Kidney epithelial cell (primary cell): ENCODE measurements around the gene SLCO3A1. TPM values are rescaled to one million over a fixed set of nuclear protein-coding genes. Genes with fewer than 3 reads are reported as not detected.

Source experiments
- DNase-seq: peaks from one replicate; pipeline ENCODE4 v3.0.0-alpha.2; 2010; ENCODE audit warnings: low read depth
- H3K27me3 ChIP-seq: 2 replicates; pipeline ENCODE4 v1.6.0; 2011; ENCODE audit warnings: low read length; ENCODE audit not compliant: control insufficient read depth, insufficient read depth
- H3K36me3 ChIP-seq: 2 replicates; pipeline ENCODE4 v1.5.1; 2011; ENCODE audit warnings: low read length; ENCODE audit not compliant: control insufficient read depth, insufficient read depth
- H3K4me3 ChIP-seq: 2 replicates; pipeline ENCODE4 v1.5.1; 2011; ENCODE audit warnings: low read depth, mild to moderate bottlenecking, control low read depth, low read length
- total RNA-seq: library from RNA; depleted of rRNA; stranded (reverse); fragments of >200 nt; gene quantifications from 2 replicates; pipeline ENCODE4 v1.2.3, GENCODE V29; 2015
- TF ChIP-seq, protein P1 (sequence below): IDR thresholded peaks from 2 replicates; pipeline ENCODE4 v1.5.1; 2011; ENCODE audit warnings: mild to moderate bottlenecking, moderate library complexity, low read length, control low read depth, inconsistent platforms; ENCODE audit not compliant: insufficient read depth, poor library complexity, severe bottlenecking

SLCO3A1 gene
- total RNA-seq, 1 donor from 2014 or later: 3.1 TPM

DNA sequence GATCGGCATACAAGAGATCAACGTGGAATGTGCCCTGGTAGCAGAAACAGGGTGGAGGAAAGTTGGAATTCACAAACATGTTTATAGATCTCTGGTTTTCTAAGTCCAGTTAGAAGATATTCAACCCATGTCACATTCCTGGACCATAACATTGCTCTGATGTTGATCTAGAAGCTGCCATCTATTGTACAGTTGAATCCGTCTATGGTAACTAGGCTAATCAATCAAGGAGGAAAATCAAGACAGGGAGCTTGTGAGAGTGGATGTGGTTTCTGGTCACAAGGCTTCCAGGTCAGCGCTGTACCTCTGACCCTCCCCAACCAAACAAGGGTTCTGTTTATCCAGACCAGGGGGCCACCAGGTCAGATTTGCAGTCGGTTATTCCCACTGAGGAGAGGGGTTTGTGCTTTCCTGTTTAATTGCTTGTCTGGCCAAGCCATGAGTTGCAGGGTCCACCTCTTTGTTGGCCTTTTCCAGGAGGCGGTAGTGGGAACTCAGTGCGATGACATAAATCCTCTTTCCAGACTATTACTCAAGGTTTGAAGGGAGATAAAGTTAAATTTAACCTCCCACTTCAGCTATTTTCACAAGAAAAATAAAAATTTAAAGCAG, 130.3 kb downstream of the SLCO3A1 start:
- Histone ChIP-seq H3K36me3 (no peaks in the 10 kb centered on the region), H3K27me3 (no peaks in the 10 kb centered on the region), H3K4me3 (no peak overlapping the region)
- TF ChIP-seq, protein P1, sequence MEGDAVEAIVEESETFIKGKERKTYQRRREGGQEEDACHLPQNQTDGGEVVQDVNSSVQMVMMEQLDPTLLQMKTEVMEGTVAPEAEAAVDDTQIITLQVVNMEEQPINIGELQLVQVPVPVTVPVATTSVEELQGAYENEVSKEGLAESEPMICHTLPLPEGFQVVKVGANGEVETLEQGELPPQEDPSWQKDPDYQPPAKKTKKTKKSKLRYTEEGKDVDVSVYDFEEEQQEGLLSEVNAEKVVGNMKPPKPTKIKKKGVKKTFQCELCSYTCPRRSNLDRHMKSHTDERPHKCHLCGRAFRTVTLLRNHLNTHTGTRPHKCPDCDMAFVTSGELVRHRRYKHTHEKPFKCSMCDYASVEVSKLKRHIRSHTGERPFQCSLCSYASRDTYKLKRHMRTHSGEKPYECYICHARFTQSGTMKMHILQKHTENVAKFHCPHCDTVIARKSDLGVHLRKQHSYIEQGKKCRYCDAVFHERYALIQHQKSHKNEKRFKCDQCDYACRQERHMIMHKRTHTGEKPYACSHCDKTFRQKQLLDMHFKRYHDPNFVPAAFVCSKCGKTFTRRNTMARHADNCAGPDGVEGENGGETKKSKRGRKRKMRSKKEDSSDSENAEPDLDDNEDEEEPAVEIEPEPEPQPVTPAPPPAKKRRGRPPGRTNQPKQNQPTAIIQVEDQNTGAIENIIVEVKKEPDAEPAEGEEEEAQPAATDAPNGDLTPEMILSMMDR: no peak
- no peak for DNase-seq

DNA sequence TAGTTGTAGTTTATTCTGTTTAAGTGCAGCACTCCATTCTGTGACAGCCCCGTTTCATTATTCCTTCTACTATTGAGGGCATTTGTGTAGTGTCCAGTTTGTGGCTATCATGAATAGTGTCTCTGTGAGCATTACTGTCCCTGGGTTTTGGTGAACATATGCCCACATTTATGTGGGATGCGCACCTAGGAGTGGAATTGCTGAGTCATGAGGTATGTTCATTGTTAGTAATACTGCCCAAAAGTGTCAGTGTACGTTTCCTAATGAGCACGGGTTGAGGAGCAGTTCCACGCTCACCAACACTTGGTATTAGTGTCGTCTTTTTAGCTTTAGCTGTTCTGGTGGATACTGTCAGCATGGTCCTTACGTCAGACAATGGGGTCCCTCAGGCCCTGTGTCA, 131.8 kb downstream of the SLCO3A1 start:
- no peaks in the 10 kb centered on the region for H3K36me3 ChIP-seq
- H3K4me3 ChIP-seq: no peak overlapping the region
- H3K27me3 ChIP-seq: no peaks in the 10 kb centered on the region
- TF ChIP-seq, protein P1: no peak
- DNase-seq: no peak

DNA sequence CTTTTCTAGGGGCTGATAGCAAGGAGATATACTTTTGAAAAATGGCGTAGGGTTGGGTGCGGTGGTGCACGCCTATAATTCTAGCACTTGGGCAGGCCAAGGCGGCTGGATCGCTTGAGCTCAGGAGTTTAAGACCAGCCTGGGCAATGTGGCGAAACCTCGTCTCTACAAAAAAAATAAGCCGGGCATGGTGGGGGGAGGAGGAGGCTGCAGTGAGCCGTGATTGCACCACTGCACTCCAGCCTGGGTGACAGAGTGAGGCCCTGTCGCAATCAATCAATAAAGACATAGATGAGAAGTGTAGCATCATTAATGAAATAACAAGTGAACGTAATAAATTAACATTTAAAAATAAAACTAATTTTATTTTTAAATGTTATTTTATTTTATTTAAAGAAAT, 134.6 kb downstream of the SLCO3A1 start:
- Histone ChIP-seq H3K36me3 (no peaks in the 10 kb centered on the region), H3K4me3 (no peak overlapping the region), H3K27me3 (no peaks in the 10 kb centered on the region)
- TF ChIP-seq, protein P1: no peak
- no peak for DNase-seq

DNA sequence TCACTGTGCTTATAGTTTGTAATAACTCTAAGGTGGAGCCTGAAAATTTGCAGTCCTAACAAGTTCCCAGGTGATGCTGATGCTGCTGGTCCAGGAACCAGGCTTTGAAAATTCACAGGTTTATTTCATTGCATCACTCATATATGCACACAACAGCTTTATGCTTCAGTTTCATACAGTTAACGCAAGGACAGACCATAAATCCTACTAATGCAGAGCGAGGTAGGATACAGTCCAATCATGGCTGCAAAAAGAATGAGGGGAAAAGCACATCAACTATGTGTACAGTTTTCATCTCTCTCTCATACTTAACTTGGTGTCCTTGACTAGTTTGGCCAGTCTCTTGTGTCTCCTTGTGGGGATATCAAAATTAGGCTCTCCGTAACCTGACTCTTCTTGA, 135.1 kb downstream of the SLCO3A1 start:
- H3K36me3 ChIP-seq: no peaks in the 10 kb centered on the region
- TF ChIP-seq, protein P1: no peak
- H3K27me3 ChIP-seq: no peaks in the 10 kb centered on the region
- DNase-seq: no peak
- H3K4me3 ChIP-seq: no peak overlapping the region

- Histone ChIP-seq H3K4me3 (no peak overlapping the region), H3K36me3 (no peaks in the 10 kb centered on the region), H3K27me3 (no peaks in the 10 kb centered on the region)
- no peak for DNase-seq
- TF ChIP-seq, protein P1: no peak
These were observed 136.3 kb downstream of the SLCO3A1 start for GRCh38 chr15:91989821-91990220.

- Histone ChIP-seq H3K36me3 (no peaks in the 10 kb centered on the region), H3K4me3 (no peak overlapping the region), H3K27me3 (no peaks in the 10 kb centered on the region)
- TF ChIP-seq, protein P1: no peak
- no peak for DNase-seq
These were observed 139.4 kb downstream of the SLCO3A1 start for GRCh38 chr15:91992945-91993344.
